ENCODE measurements around the gene CEP104. TPM values are rescaled to one million over a fixed set of nuclear protein-coding genes. Genes with fewer than 3 reads are reported as not detected.
A peak's percentile ranks its signal among the peaks of the same experiment; 100 is the strongest.

CEP104 gene
- total RNA-seq, 5 donors from 2014 or later (not counting 1 experiment from before 2014, with no cell fraction given): 39.9 to 64.7 (median 58.5) TPM

GRCh38 chr1:3865606-3866160 is 8.7 kb upstream of the CEP104 start:
- peaks cover 23% of the 10 kb centered on the region for H3K36me3 Mint-ChIP-seq
- Histone ChIP-seq H3K27me3 (replicated peaks in 1 of 2; ENCODE audit: control insufficient read depth in 2 of 2, extremely low read depth in 1 of 2, insufficient read depth in 2 of 2, low read length in 1 of 2) (no peaks in the 10 kb centered on the region), H3K4me3 (ENCODE audit: control insufficient read depth in 1 of 2, extremely low read depth in 1 of 2, low read length in 1 of 2) (no peak overlapping the region), H3K36me3 (ENCODE audit: control insufficient read depth in 2 of 2, extremely low read depth in 1 of 2, insufficient read depth in 1 of 2, low read length in 1 of 2) (peaks cover 17 to 39% of the 10 kb centered on the region in 2 donors), H3K27ac (ENCODE audit: low read length) (no peak overlapping the region), H3K9me3 (no peaks in the 10 kb centered on the region), H3K4me1 (ENCODE audit: control insufficient read depth in 1 of 2, extremely low read depth in 1 of 2, insufficient read depth in 2 of 2, low read length in 2 of 2) (no peaks in the 10 kb centered on the region)
- H3K4me3 Mint-ChIP-seq: no peak overlapping the region
- ChIA-PET POLR2A (interaction anchor here in 1 of 2 donors (0.5 kb wide), 1 partner anchor 17 kb away, joined by 4 read pairs; no protein-coding TSS in a partner anchor), CTCF (no interaction called here)
- 95% methylated on average over 15 of the region's 18 CpGs for WGBS (ENCODE audit: insufficient coverage)
- no peaks in the 10 kb centered on the region for H3K27me3 Mint-ChIP-seq
- DNase-seq (no peak), ATAC-seq (replicated peaks in 1 of 4) (no peak)
- peaks cover 5 to 9% (median 8%) of the 10 kb centered on the region in 3 donors for H3K4me1 Mint-ChIP-seq
- no peak overlapping the region for H3K27ac Mint-ChIP-seq
- no peaks in the 10 kb centered on the region for H3K9me3 Mint-ChIP-seq

GRCh38 chr1:3864884-3865283 is 7.9 kb upstream of the CEP104 start:
- peaks cover 7 to 15% (median 12%) of the 10 kb centered on the region in 3 donors for H3K4me1 Mint-ChIP-seq
- ChIA-PET CTCF (no interaction called here), POLR2A (no interaction called here)
- no peak overlapping the region for H3K4me3 Mint-ChIP-seq
- H3K27me3 ChIP-seq (replicated peaks in 1 of 2; ENCODE audit: control insufficient read depth in 2 of 2, extremely low read depth in 1 of 2, insufficient read depth in 2 of 2, low read length in 1 of 2): no peaks in the 10 kb centered on the region
- peaks cover 14 to 31% of the 10 kb centered on the region in 2 donors for H3K36me3 ChIP-seq (ENCODE audit: control insufficient read depth in 2 of 2, extremely low read depth in 1 of 2, insufficient read depth in 1 of 2, low read length in 1 of 2)
- no peak for DNase-seq
- no peak overlapping the region for H3K27ac ChIP-seq (ENCODE audit: low read length)
- no peaks in the 10 kb centered on the region for H3K9me3 ChIP-seq
- H3K4me1 ChIP-seq (ENCODE audit: control insufficient read depth in 1 of 2, extremely low read depth in 1 of 2, insufficient read depth in 2 of 2, low read length in 2 of 2): no peaks in the 10 kb centered on the region
- no CpG with 5 or more reads among the region's 6 CpGs for WGBS (ENCODE audit: insufficient coverage)
- no peaks in the 10 kb centered on the region for H3K27me3 Mint-ChIP-seq
- no peak for ATAC-seq (replicated peaks in 1 of 4)
- no peak overlapping the region for H3K27ac Mint-ChIP-seq
- no peak overlapping the region for H3K4me3 ChIP-seq (ENCODE audit: control insufficient read depth in 1 of 2, extremely low read depth in 1 of 2, low read length in 1 of 2)
- H3K36me3 Mint-ChIP-seq: peaks cover 22% of the 10 kb centered on the region
- H3K9me3 Mint-ChIP-seq: no peaks in the 10 kb centered on the region

GRCh38 chr1:3863231-3863935 is 6.4 kb upstream of the CEP104 start:
- peaks cover 7 to 21% of the 10 kb centered on the region in 2 donors for H3K36me3 ChIP-seq (ENCODE audit: control insufficient read depth in 2 of 2, extremely low read depth in 1 of 2, insufficient read depth in 1 of 2, low read length in 1 of 2)
- CTCF ChIA-PET: no interaction called here
- WGBS (ENCODE audit: insufficient coverage): 86% methylated on average over 7 of the region's 12 CpGs

GRCh38 chr1:3858231-3858981 is 1.4 kb upstream of the CEP104 start:
- no peaks in the 10 kb centered on the region for H3K9me3 ChIP-seq
- peaks cover 12 to 35% of the 10 kb centered on the region in 2 experiments for H3K4me1 ChIP-seq (ENCODE audit: control insufficient read depth in 1 of 2, extremely low read depth in 1 of 2, insufficient read depth in 2 of 2, low read length in 2 of 2)
- Mint-ChIP-seq H3K9me3 (no peaks in the 10 kb centered on the region), H3K4me3 (peak overlapping the region; percentile 95 to 98 (median 95)), H3K27ac (no peak overlapping the region), H3K27me3 (no peaks in the 10 kb centered on the region), H3K36me3 (peaks cover 3% of the 10 kb centered on the region), H3K4me1 (peaks cover 31 to 42% (median 42%) of the 10 kb centered on the region in 3 donors)
- ChIA-PET POLR2A (no interaction called here), CTCF (interaction anchor here in 1 of 2 donors (1.0 kb wide), 1 partner anchor 41 kb away, joined by 4 read pairs; no protein-coding TSS in a partner anchor)
- H3K4me3 ChIP-seq (ENCODE audit: control insufficient read depth in 1 of 2, extremely low read depth in 1 of 2, low read length in 1 of 2): peak overlapping the region; percentile 65 to 78
- ATAC-seq (replicated peaks in 1 of 4): no peak
- H3K36me3 ChIP-seq (ENCODE audit: control insufficient read depth in 2 of 2, extremely low read depth in 1 of 2, insufficient read depth in 1 of 2, low read length in 1 of 2): peaks cover 3 to 4% of the 10 kb centered on the region in 2 donors
- peaks cover 0 to 2% of the 10 kb centered on the region in 2 experiments for H3K27me3 ChIP-seq (replicated peaks in 1 of 2; ENCODE audit: control insufficient read depth in 2 of 2, extremely low read depth in 1 of 2, insufficient read depth in 2 of 2, low read length in 1 of 2)
- no peak overlapping the region for H3K27ac ChIP-seq (ENCODE audit: low read length)
- 87% methylated on average over 33 of the region's 34 CpGs for WGBS (ENCODE audit: insufficient coverage)
- peak in 13 of 35 experiments; percentile 2 to 30 (median 13) for DNase-seq

More at GRCh38 chr1:3863231-3863935, 6.4 kb upstream of the CEP104 start:
- Mint-ChIP-seq H3K27me3 (no peaks in the 10 kb centered on the region), H3K27ac (no peak overlapping the region), H3K9me3 (no peaks in the 10 kb centered on the region), H3K4me1 (peaks cover 19 to 25% (median 23%) of the 10 kb centered on the region in 3 donors), H3K36me3 (peaks cover 16% of the 10 kb centered on the region), H3K4me3 (no peak overlapping the region)
- DNase-seq (no peak), ATAC-seq (replicated peaks in 1 of 4) (no peak)
- POLR2A ChIA-PET: no interaction called here
- Histone ChIP-seq H3K4me1 (ENCODE audit: control insufficient read depth in 1 of 2, extremely low read depth in 1 of 2, insufficient read depth in 2 of 2, low read length in 2 of 2) (peaks cover 0 to 10% of the 10 kb centered on the region in 2 experiments), H3K9me3 (no peaks in the 10 kb centered on the region), H3K4me3 (ENCODE audit: control insufficient read depth in 1 of 2, extremely low read depth in 1 of 2, low read length in 1 of 2) (no peak overlapping the region), H3K27me3 (replicated peaks in 1 of 2; ENCODE audit: control insufficient read depth in 2 of 2, extremely low read depth in 1 of 2, insufficient read depth in 2 of 2, low read length in 1 of 2) (no peaks in the 10 kb centered on the region), H3K27ac (ENCODE audit: low read length) (no peak overlapping the region)

- DNase-seq (peak in 1 of 35 experiments; percentile 2), ATAC-seq (replicated peaks in 1 of 4) (no peak)
- Histone ChIP-seq H3K9me3 (no peaks in the 10 kb centered on the region), H3K27ac (ENCODE audit: low read length) (peak overlapping the region; percentile 55), H3K27me3 (replicated peaks in 1 of 2; ENCODE audit: control insufficient read depth in 2 of 2, extremely low read depth in 1 of 2, insufficient read depth in 2 of 2, low read length in 1 of 2) (peaks cover 0 to 2% of the 10 kb centered on the region in 2 experiments), H3K4me3 (ENCODE audit: control insufficient read depth in 1 of 2, extremely low read depth in 1 of 2, low read length in 1 of 2) (peak overlapping the region; percentile 65 to 78), H3K4me1 (ENCODE audit: control insufficient read depth in 1 of 2, extremely low read depth in 1 of 2, insufficient read depth in 2 of 2, low read length in 2 of 2) (peaks cover 12 to 35% of the 10 kb centered on the region in 2 experiments), H3K36me3 (ENCODE audit: control insufficient read depth in 2 of 2, extremely low read depth in 1 of 2, insufficient read depth in 1 of 2, low read length in 1 of 2) (peaks cover 3% of the 10 kb centered on the region in 2 donors)
- H3K4me3 Mint-ChIP-seq: peak overlapping the region; percentile 95 to 98 (median 95)
- WGBS (ENCODE audit: insufficient coverage): 22% methylated on average over 15 of the region's 21 CpGs
- peak overlapping the region in 1 of 2 donors; percentile 95 for H3K27ac Mint-ChIP-seq
- no peaks in the 10 kb centered on the region for H3K27me3 Mint-ChIP-seq
- H3K4me1 Mint-ChIP-seq: peaks cover 36 to 48% (median 42%) of the 10 kb centered on the region in 3 donors
- no peaks in the 10 kb centered on the region for H3K9me3 Mint-ChIP-seq
- POLR2A ChIA-PET: no interaction called here
- CTCF ChIA-PET: interaction anchor here in 1 of 2 donors (0.9 to 1.2 kb wide), 3 partner anchors 33 to 49 kb away, joined by 3 to 4 read pairs (median 4); no protein-coding TSS in a partner anchor
- H3K36me3 Mint-ChIP-seq: peaks cover 3% of the 10 kb centered on the region
These were observed 749 bp upstream of the CEP104 start for GRCh38 chr1:3857791-3858129.

GRCh38 chr1:3852711-3853485 is 4.1 kb downstream of the CEP104 start:
- Histone ChIP-seq H3K27me3 (replicated peaks in 1 of 2; ENCODE audit: control insufficient read depth in 2 of 2, extremely low read depth in 1 of 2, insufficient read depth in 2 of 2, low read length in 1 of 2) (peaks cover 0 to 1% of the 10 kb centered on the region in 2 experiments), H3K27ac (ENCODE audit: low read length) (no peak overlapping the region), H3K4me3 (ENCODE audit: control insufficient read depth in 1 of 2, extremely low read depth in 1 of 2, low read length in 1 of 2) (no peak overlapping the region), H3K36me3 (ENCODE audit: control insufficient read depth in 2 of 2, extremely low read depth in 1 of 2, insufficient read depth in 1 of 2, low read length in 1 of 2) (peaks cover 15 to 25% of the 10 kb centered on the region in 2 donors), H3K4me1 (ENCODE audit: control insufficient read depth in 1 of 2, extremely low read depth in 1 of 2, insufficient read depth in 2 of 2, low read length in 2 of 2) (peaks cover 7 to 20% of the 10 kb centered on the region in 2 experiments), H3K9me3 (no peaks in the 10 kb centered on the region)
- ChIA-PET CTCF (no interaction called here), POLR2A (no interaction called here)
- Mint-ChIP-seq H3K27me3 (no peaks in the 10 kb centered on the region), H3K9me3 (no peaks in the 10 kb centered on the region), H3K4me1 (peaks cover 23 to 24% (median 23%) of the 10 kb centered on the region in 3 donors), H3K4me3 (no peak overlapping the region), H3K27ac (no peak overlapping the region), H3K36me3 (peaks cover 18% of the 10 kb centered on the region)
- WGBS (ENCODE audit: insufficient coverage): 77% methylated on average over 10 of the region's 15 CpGs
- no peak for DNase-seq
- no peak for ATAC-seq (replicated peaks in 1 of 4)

Measured in T-cell (primary cell).